ENCODE measurements around the gene DIO1.

The DIO1 gene

GRCh38 chr1:53905509-53905908 is 11.5 kb downstream of the DIO1 start:
- H3K4me3 ChIP-seq (ENCODE audit: low read depth, low read length), result no peak overlapping the region
- DNase-seq (ENCODE audit: low read depth), result no peak
- no peak for TF ChIP-seq CTCF (IDR thresholded peaks at IDR 0.05; ENCODE audit: low read depth, low read length, missing control alignments)

- no peak for DNase-seq (ENCODE audit: low read depth)
- TF ChIP-seq CTCF (IDR thresholded peaks at IDR 0.05; ENCODE audit: low read depth, low read length, missing control alignments), result no peak
Observed at GRCh38 chr1:53906121-53906520, 12.1 kb downstream of the DIO1 start.

GRCh38 chr1:53909946-53910345 is 16.0 kb downstream of the DIO1 start:
- no peak for DNase-seq (ENCODE audit: low read depth)
- no peak overlapping the region for H3K4me3 ChIP-seq (ENCODE audit: low read depth, low read length)
- no peak for TF ChIP-seq CTCF (IDR thresholded peaks at IDR 0.05; ENCODE audit: low read depth, low read length, missing control alignments)

More at GRCh38 chr1:53906121-53906520, 12.1 kb downstream of the DIO1 start:
- no peak overlapping the region for H3K4me3 ChIP-seq (ENCODE audit: low read depth, low read length)

- no peak for TF ChIP-seq CTCF (IDR thresholded peaks at IDR 0.05; ENCODE audit: low read depth, low read length, missing control alignments)
- no peak overlapping the region for H3K4me3 ChIP-seq (ENCODE audit: low read depth, low read length)
- no peak for DNase-seq (ENCODE audit: low read depth)
Observed at GRCh38 chr1:53911442-53911841, 17.5 kb downstream of the DIO1 start.

GRCh38 chr1:53913352-53914033 is 19.5 kb downstream of the DIO1 start:
- TF ChIP-seq CTCF (IDR thresholded peaks at IDR 0.05; ENCODE audit: low read depth, low read length, missing control alignments), result no peak
- DNase-seq (ENCODE audit: low read depth), result no peak

GRCh38 chr1:53918343-53918742 is 24.4 kb downstream of the DIO1 start:
- no peak for TF ChIP-seq CTCF (IDR thresholded peaks at IDR 0.05; ENCODE audit: low read depth, low read length, missing control alignments)
- DNase-seq (ENCODE audit: low read depth), result no peak
- H3K4me3 ChIP-seq (ENCODE audit: low read depth, low read length), result no peak overlapping the region

More at GRCh38 chr1:53913352-53914033, 19.5 kb downstream of the DIO1 start:
- no peak overlapping the region for H3K4me3 ChIP-seq (ENCODE audit: low read depth, low read length)

- H3K4me3 ChIP-seq (ENCODE audit: low read depth, low read length), result no peak overlapping the region
- DNase-seq (ENCODE audit: low read depth), result no peak
- TF ChIP-seq CTCF (IDR thresholded peaks at IDR 0.05; ENCODE audit: low read depth, low read length, missing control alignments), result no peak
Observed at GRCh38 chr1:53919675-53920066, 25.7 kb downstream of the DIO1 start.

Measured in GM12864 (cell line).